GM18951 (cell line): Measurements from ENCODE around the gene RABIF.

Experiments
- POLR2A ChIP-seq: IDR thresholded peaks from 4 replicates; pipeline ENCODE4 v1.6.1; 2011; ENCODE audit warnings: mild to moderate bottlenecking; ENCODE audit not compliant: insufficient read length, insufficient read depth; ENCODE audit errors: extremely low read depth
- in situ Hi-C: fragments of 300-500 bp; cut with MboI; formaldehyde crosslinking; loops from one replicate; pipeline ENCODE4 v1.12.0; 2022; ENCODE audit warnings: low sequenced_read_pairs, mixed read lengths, inconsistent platforms; ENCODE audit not compliant: unreplicated experiment

The RABIF gene

DNA sequence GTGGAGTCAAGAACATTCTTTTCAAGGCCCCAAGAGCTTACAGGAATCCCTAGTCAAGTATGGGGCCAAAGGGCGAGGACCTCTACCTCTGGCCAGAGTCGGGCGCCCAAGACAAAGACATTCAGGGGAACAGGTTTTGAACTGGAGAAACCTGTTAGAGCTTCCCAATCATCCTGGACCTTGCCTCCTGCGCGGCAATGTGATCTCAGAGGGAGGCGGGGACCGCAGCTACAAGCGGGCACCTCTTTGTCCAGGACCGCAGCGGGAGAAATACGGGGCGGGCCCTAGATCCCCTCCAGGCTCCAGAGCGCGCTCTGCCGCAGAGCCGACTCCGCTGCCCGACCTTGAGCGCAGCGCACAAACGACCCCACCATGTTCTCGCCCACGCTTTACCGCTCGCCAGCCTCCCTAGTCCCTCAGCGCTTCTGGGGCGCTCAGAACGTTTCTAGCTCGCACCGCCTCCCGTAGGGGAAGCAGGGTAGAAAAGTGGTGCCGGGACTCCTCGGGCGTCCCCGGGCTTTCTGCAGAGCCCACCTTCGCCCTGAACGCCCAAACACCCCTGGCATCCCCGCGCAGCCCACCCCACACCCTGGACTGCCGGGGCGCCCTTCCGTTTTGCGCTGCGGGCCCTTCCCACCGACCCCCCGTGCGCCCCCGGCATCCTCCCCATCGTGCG, 28.1 kb downstream of the RABIF start:
- in situ Hi-C loops = no loop called here
- no peak for TF ChIP-seq POLR2A

DNA sequence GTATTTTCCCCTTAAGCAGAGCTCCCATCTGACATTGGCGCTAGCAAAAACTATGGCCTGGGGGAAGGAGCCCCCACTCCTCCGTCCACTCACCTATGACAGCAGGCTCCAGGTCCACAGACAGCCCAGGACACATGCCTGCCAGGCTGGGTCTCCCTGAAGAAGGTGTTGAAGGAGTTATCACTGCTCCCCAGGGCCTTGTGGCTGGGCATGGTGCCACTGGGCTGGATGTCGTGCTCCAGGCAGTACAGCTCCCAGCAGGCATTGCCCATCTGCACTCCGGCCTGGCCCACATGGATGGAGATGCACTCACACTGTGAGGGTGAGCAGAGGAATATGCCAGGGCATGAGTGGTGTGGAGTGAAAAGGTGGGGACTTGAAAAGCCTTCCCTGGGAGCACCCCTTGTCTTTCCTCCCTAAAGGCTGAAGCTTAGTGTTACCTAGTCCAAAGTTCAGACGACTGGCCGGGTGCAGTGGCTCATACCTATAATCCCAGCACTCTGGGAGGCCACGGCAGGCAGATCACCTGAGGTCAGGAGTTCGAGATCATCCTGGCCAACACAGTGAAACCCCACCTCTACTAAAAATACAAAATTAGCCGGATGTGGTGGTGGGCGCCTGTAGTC, 30.0 kb downstream of the RABIF start:
- in situ Hi-C loops = no loop called here
- no peak for TF ChIP-seq POLR2A

DNA sequence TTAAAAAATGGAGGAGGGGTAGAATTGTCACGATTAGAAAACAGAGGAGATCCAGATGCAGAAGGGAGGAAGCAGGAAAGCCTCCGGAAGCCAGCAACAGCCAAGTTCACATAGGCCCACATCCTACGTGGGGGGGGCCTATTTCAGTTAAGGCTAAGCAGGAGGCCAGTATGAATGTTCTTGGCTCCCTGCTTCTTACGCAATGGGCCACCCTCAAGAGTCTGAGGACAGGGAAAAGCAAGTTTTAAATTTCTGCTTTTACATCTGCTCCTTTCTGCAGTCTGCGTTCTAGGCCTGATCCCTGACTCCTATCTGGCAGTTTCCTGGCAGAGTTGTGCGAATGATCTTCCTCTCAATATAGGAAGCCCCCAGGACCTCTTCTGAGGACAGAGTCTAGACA, 30.6 kb downstream of the RABIF start:
- TF ChIP-seq POLR2A = no peak

DNA sequence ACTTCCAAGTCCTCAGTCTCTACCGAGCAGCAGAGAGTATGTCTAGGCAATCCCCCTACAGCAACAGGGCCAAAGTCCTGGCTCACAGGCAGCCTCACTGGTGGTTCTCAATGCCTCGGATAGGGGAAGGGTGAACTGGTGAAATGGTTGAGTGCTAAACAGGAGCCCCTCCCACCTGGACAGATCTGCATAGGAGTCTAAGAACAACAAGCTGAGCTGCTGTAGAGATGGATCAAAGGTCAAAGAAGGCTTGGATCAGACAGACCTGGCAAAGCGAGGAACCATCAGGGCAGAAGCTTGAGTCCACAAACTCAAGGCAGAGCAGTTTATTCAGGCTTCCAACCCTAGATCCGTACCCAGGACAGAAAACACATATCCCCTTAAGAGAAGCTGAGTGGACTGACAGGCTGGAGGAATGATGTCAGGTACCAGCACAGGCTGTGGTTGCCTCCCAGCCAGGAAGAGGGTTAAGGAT, 31.8 kb downstream of the RABIF start:
- no peak for TF ChIP-seq POLR2A
- in situ Hi-C loops = no loop called here

More for the DNA sequence above, 30.6 kb downstream of the RABIF start:
- in situ Hi-C loops = no loop called here

DNA sequence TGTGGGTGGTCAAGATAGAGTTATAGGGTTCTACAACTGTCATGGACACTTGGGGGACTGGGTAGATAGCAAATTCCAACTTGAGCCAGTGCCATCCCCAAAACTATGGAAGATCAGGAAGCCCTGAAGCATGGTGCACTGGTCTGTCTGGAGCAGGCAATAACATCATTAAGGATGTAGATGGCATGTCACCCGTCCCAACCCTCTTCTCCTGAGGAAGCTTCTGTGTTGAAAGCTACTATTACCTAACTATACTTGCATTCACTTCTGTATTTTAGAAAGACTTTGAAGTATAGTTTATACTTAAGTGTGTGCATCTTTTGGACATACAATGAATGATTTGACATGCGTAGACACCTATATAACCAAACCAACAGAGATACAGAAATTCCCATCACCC, 32.9 kb downstream of the RABIF start:
- in situ Hi-C loops = no loop called here
- no peak for TF ChIP-seq POLR2A

DNA sequence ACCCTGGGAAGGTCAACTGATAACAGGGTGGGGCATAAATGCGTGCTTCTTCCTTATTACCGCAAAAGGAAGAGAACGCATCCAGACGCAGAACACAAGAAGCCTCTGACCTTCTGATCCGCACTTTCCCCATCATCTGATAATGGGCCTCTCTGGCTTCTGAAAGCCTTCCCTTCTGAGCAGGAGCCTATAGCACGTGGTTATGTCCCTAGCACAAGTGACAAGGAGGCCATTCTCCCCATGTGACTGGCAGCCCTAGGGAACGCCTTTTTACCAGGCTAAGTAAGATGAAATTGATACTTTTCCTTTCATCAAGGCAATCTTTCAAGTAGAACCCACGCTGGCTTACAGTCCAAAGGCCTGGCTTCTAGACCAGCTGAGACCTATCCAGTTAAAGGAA, 34.2 kb downstream of the RABIF start:
- TF ChIP-seq POLR2A = no peak
- in situ Hi-C loops = no loop called here

DNA sequence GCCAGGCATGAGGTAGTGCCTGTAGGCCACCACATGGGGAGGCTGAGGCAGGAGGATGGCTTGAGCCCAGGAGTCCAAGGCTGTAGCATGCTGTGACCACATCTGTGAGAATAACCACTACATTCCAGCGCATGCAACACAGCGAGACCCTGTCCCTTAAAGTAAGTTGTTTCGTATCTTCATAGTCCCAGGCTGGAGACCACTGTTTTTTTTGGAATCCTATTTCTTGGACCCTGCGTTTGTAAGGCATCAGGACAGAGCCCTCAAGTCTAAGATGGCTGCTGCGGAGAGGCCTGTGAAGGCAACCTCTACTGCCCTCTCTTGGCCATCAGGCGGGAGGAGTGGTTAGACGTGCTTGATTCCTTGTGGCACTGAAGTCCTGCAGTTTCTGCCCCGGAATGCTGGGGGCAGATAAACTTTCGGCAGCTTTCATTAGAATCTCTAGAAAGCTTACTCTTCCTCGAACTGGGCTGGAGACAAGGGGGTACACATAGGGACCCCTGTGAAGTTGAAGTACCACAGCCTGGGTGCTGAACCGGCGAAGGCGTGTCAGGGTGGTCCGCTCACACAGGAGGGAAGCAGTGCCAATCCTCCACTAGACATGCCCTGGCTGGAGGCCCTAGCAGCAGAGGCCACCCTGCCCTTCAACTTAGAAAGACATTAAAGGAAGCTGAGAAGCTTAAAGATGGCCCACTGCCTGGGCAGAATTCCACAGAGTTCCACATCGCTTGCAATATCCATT, 36.6 kb downstream of the RABIF start:
- in situ Hi-C loops = no loop called here
- no peak for TF ChIP-seq POLR2A

DNA sequence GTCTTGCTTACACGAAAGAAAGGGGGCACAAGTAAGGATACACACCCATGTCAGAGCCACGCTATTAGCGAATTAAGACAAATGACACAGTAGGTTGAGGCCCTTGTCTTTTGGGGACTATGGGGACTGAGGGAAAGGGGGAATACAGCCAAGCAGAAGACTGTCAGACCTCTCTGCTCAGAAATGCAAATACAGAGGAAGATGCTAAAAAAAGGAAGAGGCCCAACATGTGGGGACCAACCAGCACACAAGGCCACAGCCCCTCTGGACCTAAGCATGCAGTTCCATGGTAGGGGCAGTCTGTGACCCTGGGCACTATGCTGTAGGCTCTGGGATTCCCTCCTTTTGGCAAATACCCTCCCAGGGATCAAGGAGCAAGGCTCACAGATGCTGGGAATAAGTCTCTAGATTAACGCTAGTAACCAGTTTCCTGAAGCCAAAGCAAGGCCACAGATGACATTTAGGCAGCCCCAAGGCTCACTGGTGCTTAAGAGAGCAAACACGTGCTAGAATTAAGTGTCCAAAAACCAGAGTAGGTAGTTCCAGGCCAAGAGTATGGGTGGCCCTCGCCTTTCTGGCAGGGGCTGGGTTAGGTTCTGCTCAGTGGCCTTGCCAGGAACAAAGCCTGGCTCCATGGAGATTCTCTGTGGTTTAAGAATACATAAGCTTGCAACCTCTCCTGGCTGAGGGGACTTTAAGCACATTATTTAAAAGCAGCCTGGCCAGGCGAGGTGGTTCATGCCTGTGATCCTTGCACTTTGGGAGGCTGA, 38.2 kb downstream of the RABIF start:
- in situ Hi-C loops = no loop called here

DNA sequence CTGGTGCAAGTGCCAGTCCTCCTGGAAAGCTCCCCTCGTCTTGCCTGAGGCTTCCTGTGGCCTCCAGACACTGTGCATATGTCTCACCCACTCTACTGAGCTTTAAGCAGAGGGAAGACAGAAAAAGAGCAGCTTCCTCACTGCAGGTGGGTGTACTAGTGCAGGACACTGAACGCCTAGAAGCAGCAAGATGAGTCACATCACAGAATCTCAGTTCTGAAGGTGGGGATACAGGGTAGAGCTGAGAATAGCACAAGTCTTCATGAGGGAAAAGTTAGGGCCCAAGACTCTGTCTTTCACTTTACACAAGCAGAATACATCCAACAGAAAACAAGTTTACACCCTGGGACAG, 40.8 kb downstream of the RABIF start:
- TF ChIP-seq POLR2A = no peak
- in situ Hi-C loops = no loop called here

More for the DNA sequence above, 38.2 kb downstream of the RABIF start:
- no peak for TF ChIP-seq POLR2A

DNA sequence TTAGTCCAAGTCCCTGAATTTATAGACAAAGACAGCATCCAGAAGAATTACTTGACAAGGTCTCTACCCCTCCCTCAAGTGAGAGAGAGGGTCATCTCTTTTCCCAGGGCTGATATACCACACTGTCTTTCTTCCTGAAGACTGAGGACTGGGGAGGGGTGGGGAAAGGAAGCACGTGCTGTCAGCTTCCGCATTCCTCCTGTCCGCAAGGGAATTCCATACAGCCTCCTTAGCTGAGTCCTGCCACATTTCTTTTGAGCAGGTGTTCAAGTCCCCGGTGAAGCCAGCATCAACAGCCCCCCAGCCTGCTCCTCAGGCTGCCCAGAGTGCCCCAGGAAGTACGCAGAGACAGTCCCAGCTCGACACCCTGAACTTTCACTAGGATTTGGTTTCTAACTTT, 44.0 kb downstream of the RABIF start:
- in situ Hi-C loops = no loop called here
- no peak for TF ChIP-seq POLR2A

DNA sequence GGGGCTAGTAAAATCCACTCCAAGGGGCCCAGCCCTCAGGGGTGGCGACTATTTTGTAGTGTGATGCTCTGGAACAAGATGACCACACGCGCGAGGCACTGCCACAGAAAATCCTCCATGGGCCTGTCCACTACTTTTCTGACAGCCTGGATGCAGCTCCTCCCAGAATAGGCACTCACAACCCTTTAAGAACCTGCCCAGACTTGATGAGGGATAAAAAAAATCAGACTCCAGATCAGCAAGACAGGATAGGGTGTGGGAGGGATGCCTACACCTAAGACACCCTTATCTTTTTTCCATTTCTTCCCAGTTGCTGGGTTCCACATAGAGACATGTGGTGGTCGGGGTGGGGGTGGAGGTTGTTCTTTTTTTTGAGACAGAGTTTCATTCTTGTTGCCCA, 44.7 kb downstream of the RABIF start:
- no peak for TF ChIP-seq POLR2A
- in situ Hi-C loops = no loop called here

DNA sequence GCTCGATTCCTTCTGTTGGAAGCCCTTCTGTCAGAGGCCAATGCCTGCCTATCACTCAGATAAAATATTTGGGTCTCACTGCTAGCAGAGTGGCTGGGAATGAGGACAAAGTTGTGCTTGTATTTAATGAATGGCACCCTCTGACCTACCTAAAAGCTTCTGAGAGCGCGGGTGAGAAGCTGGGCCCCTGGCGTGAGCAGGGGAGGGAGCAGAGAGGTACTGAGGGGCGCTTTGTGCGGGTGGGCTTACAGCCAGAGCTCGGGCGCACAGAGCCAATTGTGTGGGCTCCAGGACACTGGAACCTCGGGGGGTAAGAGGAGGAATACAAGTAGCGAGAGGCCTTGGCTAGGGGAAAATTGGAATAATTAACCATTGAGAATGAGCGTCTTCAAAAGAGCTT, 45.9 kb downstream of the RABIF start:
- in situ Hi-C loops = no loop called here
- TF ChIP-seq POLR2A = no peak

DNA sequence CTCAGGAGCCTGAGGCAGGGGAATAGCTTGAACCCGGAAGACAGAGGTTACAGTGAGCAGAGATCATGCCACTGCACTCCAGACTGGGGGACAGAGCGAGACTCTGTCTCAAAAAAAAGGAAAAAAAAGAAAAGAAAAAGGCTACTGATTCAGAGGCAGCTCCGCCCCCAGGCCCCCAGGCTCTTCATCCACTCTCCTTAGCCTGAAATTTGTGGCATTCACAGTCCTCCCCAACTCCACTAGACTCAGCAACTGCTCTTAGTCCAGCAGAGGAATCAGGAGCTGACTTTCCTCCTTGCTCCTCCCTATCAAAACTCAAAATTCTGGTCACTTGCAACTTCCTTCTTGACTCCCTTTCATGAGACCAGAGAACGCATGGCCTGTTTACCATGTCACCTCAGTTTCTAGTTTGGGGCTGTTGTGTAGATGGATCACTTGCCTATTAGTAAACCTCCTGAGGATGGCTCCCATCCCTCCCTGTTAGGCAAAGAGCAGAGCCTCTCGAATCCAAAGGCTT, 51.1 kb downstream of the RABIF start:
- in situ Hi-C loops = no loop called here
- TF ChIP-seq POLR2A = no peak
